ENCODE results near the gene MYBBP1A. TPM values are rescaled to one million over a fixed set of nuclear protein-coding genes. Genes with fewer than 3 reads are reported as not detected.

MYBBP1A gene
- total and polyA plus RNA-seq, 2 experiments from 2014 or later: 70.7 to 213 TPM

DNA sequence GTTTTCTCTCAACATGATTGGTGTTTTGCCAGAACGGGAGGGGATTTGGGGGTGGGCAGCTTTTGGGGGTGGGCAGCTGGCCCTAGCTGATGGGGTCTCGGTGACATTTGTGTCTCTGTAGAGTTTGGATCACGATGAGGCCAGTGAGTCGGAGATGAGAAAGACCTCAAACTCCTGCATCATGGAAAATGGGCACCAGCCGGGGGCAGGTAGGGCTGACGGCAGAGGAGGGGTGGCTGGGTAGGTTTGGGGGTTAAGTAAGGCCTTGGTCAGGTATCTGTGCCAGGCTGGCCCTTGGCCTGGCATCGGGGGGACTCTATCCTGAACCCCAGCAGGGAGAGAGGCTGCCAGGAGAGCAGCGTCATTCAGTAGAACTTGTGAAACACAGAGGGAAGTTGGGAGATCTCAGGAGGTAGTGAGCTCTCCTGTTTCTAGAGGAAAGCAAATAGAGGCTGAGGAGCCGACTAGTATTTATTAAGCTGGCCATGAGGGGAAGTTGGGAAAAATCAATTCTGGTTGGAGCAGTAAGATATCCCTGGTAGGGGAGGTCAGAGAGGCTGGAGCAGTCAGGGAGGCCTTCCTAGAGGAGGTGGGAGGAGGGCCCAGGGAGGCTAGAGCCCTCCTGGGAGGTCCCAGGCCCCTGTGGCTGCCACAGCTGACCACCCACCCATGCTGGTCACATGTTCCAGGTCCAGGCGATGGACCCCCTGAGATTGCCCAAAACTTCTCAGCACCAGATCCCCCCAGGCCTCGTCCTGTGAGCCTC is 37.2 kb upstream of the MYBBP1A start:
- Histone ChIP-seq H3K36me3 (ENCODE audit: insufficient read depth) (no peaks in the 10 kb centered on the region), H4K20me1 (replicated peaks; ENCODE audit: insufficient read depth) (no peaks in the 10 kb centered on the region), H3K27me3 (ENCODE audit: insufficient read depth) (no peaks in the 10 kb centered on the region), H2AFZ (no peak overlapping the region), H3K4me2 (no peak overlapping the region), H3K27ac (ENCODE audit: low read depth) (no peak overlapping the region), H3K9me2 (ENCODE audit: insufficient read depth) (no peaks in the 10 kb centered on the region), H3K4me3 (no peak overlapping the region), H3K4me1 (ENCODE audit: insufficient read depth) (peaks cover 5% of the 10 kb centered on the region; the same call in 1 of the 2 replicates), H3K79me2 (replicated peaks; ENCODE audit: insufficient read depth) (no peaks in the 10 kb centered on the region), H3F3A (replicated peaks; ENCODE audit: low read depth) (no peaks in the 10 kb centered on the region)
- Mint-ChIP-seq H3K4me1 (peaks cover 14% of the 10 kb centered on the region), H3K9me3 (no peaks in the 10 kb centered on the region), H3K27ac (no peak overlapping the region), H3K36me3 (ENCODE audit: low read depth) (no peaks in the 10 kb centered on the region), H3K4me3 (no peak overlapping the region), H3K27me3 (ENCODE audit: insufficient read depth, low read depth, poor library complexity) (peaks cover 17% of the 10 kb centered on the region)
- DNase-seq (ENCODE audit: low spot score) (no peak), ATAC-seq (no peak)
- TF ChIP-seq, protein P1, sequence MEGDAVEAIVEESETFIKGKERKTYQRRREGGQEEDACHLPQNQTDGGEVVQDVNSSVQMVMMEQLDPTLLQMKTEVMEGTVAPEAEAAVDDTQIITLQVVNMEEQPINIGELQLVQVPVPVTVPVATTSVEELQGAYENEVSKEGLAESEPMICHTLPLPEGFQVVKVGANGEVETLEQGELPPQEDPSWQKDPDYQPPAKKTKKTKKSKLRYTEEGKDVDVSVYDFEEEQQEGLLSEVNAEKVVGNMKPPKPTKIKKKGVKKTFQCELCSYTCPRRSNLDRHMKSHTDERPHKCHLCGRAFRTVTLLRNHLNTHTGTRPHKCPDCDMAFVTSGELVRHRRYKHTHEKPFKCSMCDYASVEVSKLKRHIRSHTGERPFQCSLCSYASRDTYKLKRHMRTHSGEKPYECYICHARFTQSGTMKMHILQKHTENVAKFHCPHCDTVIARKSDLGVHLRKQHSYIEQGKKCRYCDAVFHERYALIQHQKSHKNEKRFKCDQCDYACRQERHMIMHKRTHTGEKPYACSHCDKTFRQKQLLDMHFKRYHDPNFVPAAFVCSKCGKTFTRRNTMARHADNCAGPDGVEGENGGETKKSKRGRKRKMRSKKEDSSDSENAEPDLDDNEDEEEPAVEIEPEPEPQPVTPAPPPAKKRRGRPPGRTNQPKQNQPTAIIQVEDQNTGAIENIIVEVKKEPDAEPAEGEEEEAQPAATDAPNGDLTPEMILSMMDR (conservative IDR thresholded peaks at IDR 0.05; ENCODE audit: low read depth in 2 of 2): no peak

DNA sequence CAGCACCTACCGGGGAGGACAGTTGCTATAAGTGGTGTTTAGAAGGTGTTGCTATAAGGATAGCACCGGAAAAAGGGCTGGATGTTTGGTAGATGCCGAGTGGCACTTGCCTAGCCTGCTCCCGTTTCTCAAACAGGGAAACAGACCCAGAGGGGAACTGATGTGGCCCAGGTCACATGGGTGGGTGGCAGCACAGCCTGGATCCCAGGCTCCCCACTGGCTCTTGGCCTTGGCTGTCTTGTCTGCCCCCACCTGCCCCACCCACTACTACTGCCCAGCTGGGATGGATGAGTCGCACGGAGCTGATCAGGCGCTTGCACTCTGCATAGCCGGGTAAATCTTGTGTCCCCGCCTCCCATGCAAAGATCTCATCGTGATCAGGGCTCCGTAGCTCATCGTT is 36.3 kb upstream of the MYBBP1A start:
- DNase-seq (ENCODE audit: low spot score) (no peak), ATAC-seq (no peak)
- Histone ChIP-seq H4K20me1 (replicated peaks; ENCODE audit: insufficient read depth) (no peaks in the 10 kb centered on the region), H2AFZ (no peak overlapping the region), H3K27ac (ENCODE audit: low read depth) (no peak overlapping the region), H3K27me3 (ENCODE audit: insufficient read depth) (no peaks in the 10 kb centered on the region), H3K36me3 (ENCODE audit: insufficient read depth) (no peaks in the 10 kb centered on the region), H3K79me2 (replicated peaks; ENCODE audit: insufficient read depth) (no peaks in the 10 kb centered on the region), H3K9me2 (ENCODE audit: insufficient read depth) (no peaks in the 10 kb centered on the region), H3K4me3 (no peak overlapping the region), H3F3A (replicated peaks; ENCODE audit: low read depth) (no peaks in the 10 kb centered on the region), H3K4me1 (ENCODE audit: insufficient read depth) (peaks cover 5% of the 10 kb centered on the region; the same call in 1 of the 2 replicates), H3K4me2 (no peak overlapping the region)
- Mint-ChIP-seq H3K27ac (no peak overlapping the region), H3K4me3 (no peak overlapping the region), H3K4me1 (peaks cover 14% of the 10 kb centered on the region), H3K9me3 (no peaks in the 10 kb centered on the region), H3K27me3 (ENCODE audit: insufficient read depth, low read depth, poor library complexity) (peaks cover 22% of the 10 kb centered on the region), H3K36me3 (ENCODE audit: low read depth) (no peaks in the 10 kb centered on the region)
- TF ChIP-seq EZH2 (IDR thresholded peaks at IDR 0.05; ENCODE audit: low read depth, unreplicated experiment) (no peak), EZH2phosphoT487 (IDR thresholded peaks at IDR 0.05; ENCODE audit: unreplicated experiment) (no peak), ZNF114 (CRISPR knock-in tag; IDR thresholded peaks at IDR 0.05) (no peak), NANOG (IDR thresholded peaks at IDR 0.05; ENCODE audit: borderline replicate concordance) (no peak), ZNF331 (CRISPR knock-in tag; IDR thresholded peaks at IDR 0.05; ENCODE audit: low read depth) (no peak)
- TF ChIP-seq, protein P1 (conservative IDR thresholded peaks at IDR 0.05; ENCODE audit: low read depth in 2 of 2): no peak
- TF ChIP-seq, protein P2, sequence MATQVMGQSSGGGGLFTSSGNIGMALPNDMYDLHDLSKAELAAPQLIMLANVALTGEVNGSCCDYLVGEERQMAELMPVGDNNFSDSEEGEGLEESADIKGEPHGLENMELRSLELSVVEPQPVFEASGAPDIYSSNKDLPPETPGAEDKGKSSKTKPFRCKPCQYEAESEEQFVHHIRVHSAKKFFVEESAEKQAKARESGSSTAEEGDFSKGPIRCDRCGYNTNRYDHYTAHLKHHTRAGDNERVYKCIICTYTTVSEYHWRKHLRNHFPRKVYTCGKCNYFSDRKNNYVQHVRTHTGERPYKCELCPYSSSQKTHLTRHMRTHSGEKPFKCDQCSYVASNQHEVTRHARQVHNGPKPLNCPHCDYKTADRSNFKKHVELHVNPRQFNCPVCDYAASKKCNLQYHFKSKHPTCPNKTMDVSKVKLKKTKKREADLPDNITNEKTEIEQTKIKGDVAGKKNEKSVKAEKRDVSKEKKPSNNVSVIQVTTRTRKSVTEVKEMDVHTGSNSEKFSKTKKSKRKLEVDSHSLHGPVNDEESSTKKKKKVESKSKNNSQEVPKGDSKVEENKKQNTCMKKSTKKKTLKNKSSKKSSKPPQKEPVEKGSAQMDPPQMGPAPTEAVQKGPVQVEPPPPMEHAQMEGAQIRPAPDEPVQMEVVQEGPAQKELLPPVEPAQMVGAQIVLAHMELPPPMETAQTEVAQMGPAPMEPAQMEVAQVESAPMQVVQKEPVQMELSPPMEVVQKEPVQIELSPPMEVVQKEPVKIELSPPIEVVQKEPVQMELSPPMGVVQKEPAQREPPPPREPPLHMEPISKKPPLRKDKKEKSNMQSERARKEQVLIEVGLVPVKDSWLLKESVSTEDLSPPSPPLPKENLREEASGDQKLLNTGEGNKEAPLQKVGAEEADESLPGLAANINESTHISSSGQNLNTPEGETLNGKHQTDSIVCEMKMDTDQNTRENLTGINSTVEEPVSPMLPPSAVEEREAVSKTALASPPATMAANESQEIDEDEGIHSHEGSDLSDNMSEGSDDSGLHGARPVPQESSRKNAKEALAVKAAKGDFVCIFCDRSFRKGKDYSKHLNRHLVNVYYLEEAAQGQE (IDR thresholded peaks at IDR 0.05; ENCODE audit: unreplicated experiment): no peak
